Mammary epithelial cell (primary cell): ENCODE measurements around the gene SAP30BP.

ENCODE experiments used
- CTCF ChIP-seq, 2 donors: IDR thresholded peaks in 1 of 2; conservative IDR thresholded peaks in 1 of 2; 2 replicates each; pipeline ENCODE4 v1.5.1; 2011 to 2012; ENCODE audit warnings: inconsistent platforms in 2 of 2, low read length in 2 of 2, mild to moderate bottlenecking in 2 of 2, control low read depth in 1 of 2, low read depth in 1 of 2; ENCODE audit not compliant: insufficient read depth in 1 of 2; ENCODE audit errors: extremely low read depth in 1 of 2
- EZH2 ChIP-seq: IDR thresholded peaks from 2 replicates; pipeline ENCODE4 v1.6.1; 2012; ENCODE audit warnings: low read length, inconsistent platforms, borderline replicate concordance

GRCh38 chr17:75642182-75642783 lies 24.9 kb upstream of the SAP30BP start:
- TF ChIP-seq EZH2 (no peak), CTCF (conservative IDR thresholded peaks at IDR 0.05 in 1 of 2, IDR thresholded peaks at IDR 0.05 in 1 of 2; ENCODE audit: extremely low read depth in 1 of 2, insufficient read depth in 1 of 2, low read depth in 1 of 2, low read length in 2 of 2) (no peak)
